Raji (cell line): Measurements from ENCODE around the gene GJE1.

Experiments used
- POLR2A ChIP-seq: IDR thresholded peaks from 2 replicates; pipeline ENCODE4 v1.6.1; 2011; ENCODE audit warnings: low read depth, low read length, control low read depth; ENCODE audit not compliant: insufficient read depth

Gene GJE1, protein sequence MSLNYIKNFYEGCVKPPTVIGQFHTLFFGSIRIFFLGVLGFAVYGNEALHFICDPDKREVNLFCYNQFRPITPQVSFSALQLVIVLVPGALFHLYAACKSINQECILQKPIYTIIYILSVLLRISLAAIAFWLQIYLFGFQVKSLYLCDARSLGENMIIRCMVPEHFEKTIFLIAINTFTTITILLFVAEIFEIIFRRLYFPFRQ

GRCh38 chr6:142132625-142133024 lies at the start of gene GJE1:
TSS of gene GJE1 (plus strand) at chr6:142132925. CDS start at chr6:142133159, 234 bp downstream.
- no peak for TF ChIP-seq POLR2A

GRCh38 chr6:142087950-142088857 lies 44.5 kb upstream of the GJE1 start:
- TF ChIP-seq POLR2A = no peak

GRCh38 chr6:142088858-142089216 lies 43.9 kb upstream of the GJE1 start:
- no peak for TF ChIP-seq POLR2A

DNA sequence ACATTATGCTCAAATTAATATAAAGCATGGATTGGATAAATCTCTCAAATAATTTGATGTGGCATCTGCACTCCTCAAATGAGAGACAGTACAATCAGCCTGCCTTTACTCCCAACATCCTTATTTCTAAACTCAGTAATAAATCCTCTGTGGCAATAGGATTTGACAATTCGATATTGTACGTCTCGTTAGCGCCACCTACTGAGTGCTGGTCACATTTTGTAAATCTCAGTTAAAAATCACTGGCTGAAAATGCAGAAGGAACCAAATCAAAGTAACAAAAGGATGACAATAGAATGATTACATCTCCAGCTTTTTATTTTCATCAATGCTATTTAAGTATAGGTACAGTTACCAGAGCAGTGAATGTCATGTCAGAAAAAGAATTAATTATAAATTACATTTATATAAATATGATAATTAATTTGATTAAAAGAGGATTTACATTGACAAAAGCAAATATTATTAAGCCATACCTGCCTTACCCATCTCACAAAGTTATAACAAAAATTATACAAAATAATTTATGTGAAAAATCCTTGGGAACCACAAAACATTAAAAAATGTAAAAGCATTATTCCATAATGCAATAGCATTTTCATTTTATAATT lies 20.2 kb upstream of the GJE1 start:
- TF ChIP-seq POLR2A = no peak

- TF ChIP-seq POLR2A = no peak
Observed at GRCh38 chr6:142117366-142117765, 15.4 kb upstream of the GJE1 start.

DNA sequence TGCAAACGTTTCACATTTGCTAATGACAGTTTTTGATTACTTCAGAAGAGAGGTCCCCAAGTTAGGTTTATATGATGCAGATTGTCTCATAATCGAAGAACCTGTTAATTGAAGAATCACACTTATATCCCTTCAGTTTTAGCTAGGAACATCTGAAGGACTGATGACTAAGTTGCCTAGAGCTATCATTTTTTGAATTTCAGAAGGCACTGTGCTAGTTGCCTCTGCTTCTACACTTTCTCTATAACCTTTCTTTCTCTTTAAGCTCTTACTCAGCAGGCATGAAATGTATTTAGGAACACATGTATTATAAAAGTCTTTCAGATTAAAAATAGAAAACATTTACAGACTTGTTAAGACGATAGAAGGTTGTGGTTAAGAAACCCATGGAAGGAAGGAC lies 14.4 kb upstream of the GJE1 start:
- no peak for TF ChIP-seq POLR2A

GRCh38 chr6:142118925-142119324 lies 13.8 kb upstream of the GJE1 start:
- no peak for TF ChIP-seq POLR2A

DNA sequence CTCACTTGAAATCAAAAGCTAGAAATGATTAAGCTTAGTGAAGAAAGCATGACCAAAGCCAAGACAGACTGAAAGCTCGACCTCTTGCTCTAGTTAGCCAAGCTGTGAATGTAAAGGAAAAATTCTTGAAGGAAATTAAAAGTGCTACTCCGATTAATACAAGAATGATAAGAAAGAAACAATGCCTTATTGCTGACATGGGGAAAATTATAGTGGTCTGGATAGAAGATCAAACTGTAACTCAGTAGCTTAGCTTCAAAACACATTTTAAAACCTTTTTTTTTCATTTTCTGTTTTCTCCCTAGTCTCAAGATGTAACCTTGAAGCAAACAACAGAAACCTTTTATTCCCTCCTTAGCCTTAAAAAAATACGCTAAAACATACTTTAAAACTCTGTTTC lies 11.4 kb upstream of the GJE1 start:
- TF ChIP-seq POLR2A = no peak

- no peak for TF ChIP-seq POLR2A
Observed at GRCh38 chr6:142130814-142131213, 1.9 kb upstream of the GJE1 start.

DNA sequence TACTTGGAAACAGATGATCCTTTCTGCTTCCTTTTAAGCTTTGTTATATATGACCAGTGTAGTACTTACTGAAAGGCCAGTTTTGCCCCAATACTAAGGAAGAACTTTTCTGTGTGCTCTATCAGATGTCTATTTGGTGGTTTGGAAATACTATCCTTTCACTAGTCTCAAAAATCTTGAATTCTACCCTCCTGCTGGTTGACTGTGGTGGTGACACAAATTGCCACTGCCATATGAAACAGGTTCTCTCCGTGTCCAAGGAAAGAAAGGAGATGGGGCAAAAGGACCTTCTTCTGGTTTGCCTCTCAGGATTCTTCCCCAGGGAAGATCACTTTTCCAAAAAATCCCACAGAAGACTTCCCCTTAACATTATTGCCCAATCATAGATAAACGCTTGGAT lies 6.2 kb downstream of the GJE1 start:
- TF ChIP-seq POLR2A = no peak

DNA sequence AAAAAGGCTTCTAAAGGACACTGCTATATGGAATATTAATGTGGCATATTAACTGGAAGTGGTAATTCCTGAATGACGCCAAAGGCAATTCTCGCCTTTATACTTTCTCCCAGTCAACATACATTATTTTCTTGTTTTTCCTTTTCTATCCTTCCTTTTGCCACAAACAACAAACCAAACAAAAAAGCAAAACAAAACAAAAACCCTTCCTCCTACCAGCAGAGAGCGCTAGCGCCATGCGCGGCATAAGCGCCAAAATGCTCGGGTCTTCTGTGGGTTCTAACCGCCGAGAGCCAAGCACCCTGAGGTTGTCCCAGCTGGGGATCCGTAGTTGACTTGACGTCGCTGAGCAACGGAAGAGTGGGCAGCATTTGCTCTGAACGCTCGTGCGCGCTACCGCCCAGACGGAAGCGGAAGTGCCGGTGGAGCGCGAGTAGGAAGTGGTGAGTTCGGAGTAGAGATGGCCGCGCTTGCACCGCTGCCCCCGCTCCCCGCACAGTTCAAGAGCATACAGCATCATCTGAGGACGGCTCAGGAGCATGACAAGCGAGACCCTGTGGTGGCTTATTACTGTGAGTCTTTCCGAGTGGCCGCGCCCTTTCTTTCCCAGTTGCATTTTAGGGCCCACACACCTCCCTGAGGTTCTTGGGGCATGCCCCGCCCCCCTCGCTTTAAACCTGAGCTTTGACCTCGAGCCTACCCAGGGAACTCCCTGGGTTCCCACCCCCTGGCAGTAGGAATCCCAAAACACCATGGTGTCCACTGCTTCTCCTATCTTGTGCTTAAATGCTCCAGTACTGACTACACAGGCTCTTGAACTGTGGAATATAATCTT lies 14.3 kb downstream of the GJE1 start, which contains the start of the genes NMBR and VTA1:
Gene NMBR (minus strand): TSS at position 295 of the 835 bp plus-strand sequence. CDS start 58,464 bp downstream, outside the sequence.
Gene VTA1 (plus strand): TSS at position 436 of the 835 bp plus-strand sequence. CDS start 25 bp downstream, at position 461.
- TF ChIP-seq POLR2A = peak; percentile 94

DNA sequence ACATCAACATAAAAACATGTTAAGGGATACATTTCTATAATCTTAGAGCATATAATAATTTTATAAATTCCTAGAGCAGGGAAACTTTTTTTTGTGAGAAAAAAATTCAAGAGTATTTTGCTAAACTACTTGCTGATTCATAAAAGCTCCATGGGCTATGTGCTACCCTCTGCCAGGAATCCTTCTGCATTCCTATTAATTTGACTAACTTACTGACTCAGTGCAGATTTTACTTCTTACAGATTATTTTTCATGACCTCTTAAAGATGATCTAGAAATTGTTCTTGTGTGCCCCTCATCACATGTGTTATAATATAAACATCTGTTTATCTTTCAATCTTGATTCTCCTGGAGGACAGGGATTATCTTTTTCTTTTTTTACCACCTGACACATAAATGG lies 20.0 kb downstream of the GJE1 start:
- TF ChIP-seq POLR2A = no peak

- TF ChIP-seq POLR2A = no peak
Observed at GRCh38 chr6:142153196-142153595, 20.5 kb downstream of the GJE1 start.

GRCh38 chr6:142154336-142154735 lies 21.6 kb downstream of the GJE1 start:
- no peak for TF ChIP-seq POLR2A

DNA sequence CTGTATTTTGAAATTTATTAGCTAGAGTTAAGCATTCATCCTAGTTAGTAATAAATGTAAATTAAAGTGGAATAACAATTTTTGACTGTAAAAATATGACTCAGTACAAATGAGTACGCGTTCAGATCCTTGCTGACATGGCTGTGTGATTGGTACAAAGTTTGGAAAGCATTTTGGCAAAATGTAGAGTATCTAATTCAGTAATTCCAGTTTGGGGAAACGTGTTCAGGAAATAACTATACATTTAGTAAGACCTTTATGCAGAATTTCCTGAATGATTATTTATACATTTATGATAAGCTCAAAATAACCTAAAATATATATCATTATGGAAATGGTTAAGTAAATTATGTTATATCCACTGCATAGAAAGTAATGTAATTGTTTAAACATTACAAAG lies 22.4 kb downstream of the GJE1 start:
- TF ChIP-seq POLR2A = no peak
